GM13977 (cell line): ENCODE results near the gene AFAP1L2.

Experiments used
- DNase-seq: peaks from one replicate; pipeline ENCODE4 v3.0.0; 2012; ENCODE audit warnings: low spot score
- CTCF ChIP-seq: IDR thresholded peaks from 2 replicates; pipeline ENCODE4 v1.5.1; 2012; ENCODE audit warnings: mild to moderate bottlenecking, control low read depth; ENCODE audit not compliant: insufficient read depth; ENCODE audit errors: extremely low read depth, missing control alignments
- in situ Hi-C: fragments of 300-500 bp; cut with MboI; formaldehyde crosslinking; loops from one replicate; pipeline ENCODE4 v1.12.0; 2022; ENCODE audit warnings: low sequenced_read_pairs, low pct_unique_long_range_greater_than_20kb, mixed read lengths, inconsistent platforms; ENCODE audit not compliant: unreplicated experiment

Gene AFAP1L2

GRCh38 chr10:114246679-114247305, 157.5 kb downstream of the AFAP1L2 start:
- no peak for DNase-seq
- in situ Hi-C loops: no loop called here
- no peak for TF ChIP-seq CTCF

GRCh38 chr10:114245121-114245791, 159.0 kb downstream of the AFAP1L2 start:
- in situ Hi-C loops: no loop called here
- DNase-seq: no peak
- TF ChIP-seq CTCF: no peak
